GM12874 (cell line): ENCODE measurements around the gene CACNA1C.

Experiments used
- TF ChIP-seq, protein P1 (sequence below): IDR thresholded peaks from 2 replicates; pipeline ENCODE4 v1.5.1; 2011; ENCODE audit warnings: low read depth, mild to moderate bottlenecking, control low read depth, low read length, moderate library complexity; ENCODE audit not compliant: insufficient read depth

CACNA1C gene

GRCh38 chr12:2359725-2360629 is 307.2 kb downstream of the CACNA1C start:
- TF ChIP-seq, protein P1, sequence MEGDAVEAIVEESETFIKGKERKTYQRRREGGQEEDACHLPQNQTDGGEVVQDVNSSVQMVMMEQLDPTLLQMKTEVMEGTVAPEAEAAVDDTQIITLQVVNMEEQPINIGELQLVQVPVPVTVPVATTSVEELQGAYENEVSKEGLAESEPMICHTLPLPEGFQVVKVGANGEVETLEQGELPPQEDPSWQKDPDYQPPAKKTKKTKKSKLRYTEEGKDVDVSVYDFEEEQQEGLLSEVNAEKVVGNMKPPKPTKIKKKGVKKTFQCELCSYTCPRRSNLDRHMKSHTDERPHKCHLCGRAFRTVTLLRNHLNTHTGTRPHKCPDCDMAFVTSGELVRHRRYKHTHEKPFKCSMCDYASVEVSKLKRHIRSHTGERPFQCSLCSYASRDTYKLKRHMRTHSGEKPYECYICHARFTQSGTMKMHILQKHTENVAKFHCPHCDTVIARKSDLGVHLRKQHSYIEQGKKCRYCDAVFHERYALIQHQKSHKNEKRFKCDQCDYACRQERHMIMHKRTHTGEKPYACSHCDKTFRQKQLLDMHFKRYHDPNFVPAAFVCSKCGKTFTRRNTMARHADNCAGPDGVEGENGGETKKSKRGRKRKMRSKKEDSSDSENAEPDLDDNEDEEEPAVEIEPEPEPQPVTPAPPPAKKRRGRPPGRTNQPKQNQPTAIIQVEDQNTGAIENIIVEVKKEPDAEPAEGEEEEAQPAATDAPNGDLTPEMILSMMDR: no peak

GRCh38 chr12:2360630-2361170 is 307.9 kb downstream of the CACNA1C start:
- TF ChIP-seq, protein P1: peak; percentile 16; the same call in 1 of the 2 replicates

DNA sequence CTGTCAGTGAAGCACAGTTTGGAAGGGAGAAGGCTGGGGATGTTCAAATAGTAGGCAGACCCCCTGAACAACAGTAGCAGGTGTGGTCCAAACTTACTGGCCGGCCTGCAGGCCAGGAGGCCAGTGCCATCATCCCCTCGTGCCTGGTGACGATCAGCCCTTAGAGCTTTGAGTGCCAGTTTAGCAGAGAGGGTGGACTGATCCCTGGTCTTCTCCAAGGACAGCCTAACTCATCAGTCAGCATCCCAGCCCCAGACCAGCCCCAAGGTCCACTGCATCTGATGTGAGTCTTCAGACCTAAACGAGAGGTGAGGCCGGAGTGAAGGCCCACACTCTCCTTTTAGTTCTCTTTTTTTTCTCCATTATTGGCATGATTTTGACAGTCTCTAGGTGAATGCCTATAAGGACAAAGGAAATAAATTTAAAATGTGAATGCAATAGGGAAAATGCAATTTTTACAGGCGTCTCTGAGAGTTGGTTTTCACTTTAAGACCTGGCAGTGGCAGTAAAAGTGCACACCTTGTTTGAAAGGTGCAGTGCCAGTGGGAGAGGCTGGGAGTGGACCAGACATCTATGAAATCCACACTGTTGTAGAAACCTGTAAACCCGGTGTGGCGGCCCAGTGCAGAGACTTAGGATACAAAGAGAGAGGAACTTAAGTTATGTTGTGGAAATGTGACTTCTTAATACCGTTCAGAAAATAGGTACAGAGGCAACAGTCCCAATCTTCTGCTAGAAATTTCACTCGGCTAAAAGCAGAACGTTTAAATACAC is 311.2 kb downstream of the CACNA1C start:
- TF ChIP-seq, protein P1: no peak

GRCh38 chr12:2364631-2365051 is 311.9 kb downstream of the CACNA1C start:
- TF ChIP-seq, protein P1: peak; percentile 20; the same call in 1 of the 2 replicates

- TF ChIP-seq, protein P1: no peak
Observed at GRCh38 chr12:2366711-2367110, 313.9 kb downstream of the CACNA1C start.

DNA sequence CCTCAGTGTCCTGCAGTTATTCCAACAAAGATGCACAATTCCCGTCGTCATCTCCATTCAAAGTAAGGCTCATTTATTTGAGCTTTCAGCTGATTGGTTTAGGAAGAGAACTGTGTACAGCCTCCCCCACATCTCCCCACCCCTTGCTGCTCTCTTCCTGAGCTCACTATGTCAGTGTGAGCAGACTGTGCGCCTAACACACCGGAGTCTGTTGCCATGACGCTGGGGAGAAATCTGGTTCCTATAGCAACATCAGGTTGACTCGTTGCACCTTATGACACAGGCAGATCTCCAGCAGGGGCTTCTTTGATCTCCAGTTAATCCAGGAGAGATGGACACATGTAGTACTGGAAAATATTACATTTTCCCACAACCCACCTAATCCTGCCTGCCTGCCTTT is 319.4 kb downstream of the CACNA1C start:
- TF ChIP-seq, protein P1: no peak

- TF ChIP-seq, protein P1: no peak
Observed at GRCh38 chr12:2372735-2373134, 319.9 kb downstream of the CACNA1C start.
